Uterus (tissue), 4 donors: Measurements from ENCODE around the gene ONECUT3. TPM values are rescaled to one million over a fixed set of nuclear protein-coding genes. Genes with fewer than 3 reads are reported as not detected.

Source experiments
- DNase-seq, 2 donors: peaks; one replicate each; pipeline ENCODE4 v3.0.0-alpha.2; 2019 to 2020
- H3K27ac ChIP-seq, 2 donors: fragments of 200-600 bp; sonication (generic); 1 replicate in 1 of 2; 2 replicates in 1 of 2; pipeline ENCODE4 v1.5.1; 2016 to 2018
- H3K27me3 ChIP-seq, 2 donors: fragments of 200-600 bp; sonication (generic); one replicate each; pipeline ENCODE4 v1.5.1; 2018 to 2019; ENCODE audit warnings: control low read depth in 1 of 2
- H3K36me3 ChIP-seq, 2 donors: fragments of 200-600 bp; sonication (generic); one replicate each; pipeline ENCODE4 v1.5.1; 2019; ENCODE audit warnings: control low read depth in 1 of 2
- H3K4me1 ChIP-seq, 2 donors: fragments of 200-600 bp; sonication (generic); one replicate each; pipeline ENCODE4 v1.5.1; 2018 to 2019; ENCODE audit warnings: control low read depth in 1 of 2
- H3K4me3 ChIP-seq, 2 donors: fragments of 200-600 bp; sonication (generic); 1 replicate in 1 of 2; 2 replicates in 1 of 2; pipeline ENCODE4 v1.5.1; 2018 to 2019; ENCODE audit warnings: mild to moderate bottlenecking in 1 of 2
- H3K9me3 ChIP-seq, 2 donors: fragments of 200-600 bp; sonication (generic); one replicate each; pipeline ENCODE4 v1.5.1; 2019; ENCODE audit warnings: control low read depth in 1 of 2
- POLR2A ChIP-seq, 2 donors: fragments of 450-650 bp; IDR thresholded peaks; one replicate each; pipeline ENCODE4 v1.6.1; 2016; ENCODE audit warnings: antibody characterized with exemption in 2 of 2, mild to moderate bottlenecking in 1 of 2, moderate library complexity in 1 of 2
- intact Hi-C: fragments of 100-400 bp; cut with DNase I; formaldehyde crosslinking; loops from one replicate; pipeline ENCODE4 v1.15.1; 2023; ENCODE audit warnings: low total_unique reads
- microRNA counts, 2 donors: library from miRNA; unstranded; fragments of <30 nt; microRNA quantifications; one replicate each; lab custom pipeline; 2016 to 2017
- microRNA-seq: library from miRNA; unstranded; fragments of <30 nt; microRNA quantifications from one replicate; pipeline ENCODE4, GENCODE V29; 2016; ENCODE audit warnings: borderline microRNAs expressed, borderline replicate concordance
- small RNA-seq: library from RNA; depleted of rRNA; stranded (forward); fragments of <200 nt; gene quantifications from one replicate; pipeline ENCODE3, GENCODE V24; 2016
- total RNA-seq, 4 donors: library from RNA; depleted of rRNA in 3 of 4; stranded (reverse); fragments of >200 nt in 3 of 4; gene quantifications; one replicate each; pipeline versions ENCODE4 v1.1.0 to v1.2.4, GENCODE V29; 2014 to 2023
- TF ChIP-seq, protein P1 (sequence below), 4 experiments: fragments of 200-600 bp in 2 of 4; fragments of 450-650 bp in 2 of 4; sonication (generic) in 2 of 4; IDR thresholded peaks; one replicate each; pipeline ENCODE4 v1.5.1; 2016 to 2019; ENCODE audit warnings: antibody characterized with exemption in 4 of 4, mild to moderate bottlenecking in 2 of 4, moderate library complexity in 1 of 4
- donor health status: DM: yes; HTN: yes; CAD: no.

ONECUT3 gene
- total RNA-seq, 4 donors from 2014 or later = not detected

GRCh38 chr19:1830568-1830967, 77.3 kb downstream of the ONECUT3 start:
- Histone ChIP-seq H3K27me3 (no peaks in the 10 kb centered on the region), H3K36me3 (no peaks in the 10 kb centered on the region), H3K27ac (no peak overlapping the region), H3K4me3 (no peak overlapping the region), H3K9me3 (no peaks in the 10 kb centered on the region), H3K4me1 (peaks cover 0 to 10% of the 10 kb centered on the region in 2 donors)
- DNase-seq = no peak
- intact Hi-C loops = no loop called here
- TF ChIP-seq, protein P1, sequence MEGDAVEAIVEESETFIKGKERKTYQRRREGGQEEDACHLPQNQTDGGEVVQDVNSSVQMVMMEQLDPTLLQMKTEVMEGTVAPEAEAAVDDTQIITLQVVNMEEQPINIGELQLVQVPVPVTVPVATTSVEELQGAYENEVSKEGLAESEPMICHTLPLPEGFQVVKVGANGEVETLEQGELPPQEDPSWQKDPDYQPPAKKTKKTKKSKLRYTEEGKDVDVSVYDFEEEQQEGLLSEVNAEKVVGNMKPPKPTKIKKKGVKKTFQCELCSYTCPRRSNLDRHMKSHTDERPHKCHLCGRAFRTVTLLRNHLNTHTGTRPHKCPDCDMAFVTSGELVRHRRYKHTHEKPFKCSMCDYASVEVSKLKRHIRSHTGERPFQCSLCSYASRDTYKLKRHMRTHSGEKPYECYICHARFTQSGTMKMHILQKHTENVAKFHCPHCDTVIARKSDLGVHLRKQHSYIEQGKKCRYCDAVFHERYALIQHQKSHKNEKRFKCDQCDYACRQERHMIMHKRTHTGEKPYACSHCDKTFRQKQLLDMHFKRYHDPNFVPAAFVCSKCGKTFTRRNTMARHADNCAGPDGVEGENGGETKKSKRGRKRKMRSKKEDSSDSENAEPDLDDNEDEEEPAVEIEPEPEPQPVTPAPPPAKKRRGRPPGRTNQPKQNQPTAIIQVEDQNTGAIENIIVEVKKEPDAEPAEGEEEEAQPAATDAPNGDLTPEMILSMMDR (IDR thresholded peaks at IDR 0.05) = no peak
- TF ChIP-seq POLR2A (IDR thresholded peaks at IDR 0.05) = no peak

MicroRNA genes within 50 kb of the gene (microRNA counts, 767-probe panel; counts per million panel counts)
- microRNA hsa-miR-1909-3p (lab: Ali Mortazavi, UCI) = 0 counts per million in 2 donors

Small RNA genes lying within 50 kb of the gene (microRNA-seq; reads per million reads assigned to microRNA genes)
- not detected for gene MIR1909

Small RNA genes lying within 50 kb of the gene (small RNA-seq; reads per million reads assigned to genes)
- gene RF00017 = not detected

Other genes starting within 250 kb of the ONECUT3 start
- 10 to 100 TPM in 3 of 4 donors, 1 to 10 TPM in 1; 3.5 to 39.4 (median 12.6) TPM for gene ADAMTSL5, start 240.5 kb upstream of the ONECUT3 start, total RNA-seq
- 1 to 10 TPM in 1 of 4 donors, under 1 TPM in 1, not detected in 2; 0.21 to 2.7 TPM for gene PLK5, start 229.4 kb upstream of the ONECUT3 start, total RNA-seq
- gene MEX3D, start 185.2 kb upstream of the ONECUT3 start, total RNA-seq = 10 to 100 TPM in 3 of 4 donors, 1 to 10 TPM in 1; 4.4 to 34.8 (median 23.2) TPM
- 10 to 100 TPM; 53.8 to 75.9 (median 64.5) TPM for gene MBD3, start 160.6 kb upstream of the ONECUT3 start, total RNA-seq
- 100 to 1,000 TPM in 1 of 4 donors, 10 to 100 TPM in 3; 20.6 to 110 (median 30.8) TPM for gene UQCR11, start 148.0 kb upstream of the ONECUT3 start, total RNA-seq
- gene TCF3, start 100.9 kb upstream of the ONECUT3 start, total RNA-seq = 100 to 1,000 TPM in 1 of 4 donors, 10 to 100 TPM in 3; 15.6 to 132 (median 65.7) TPM
- gene ATP8B3, start 58.8 kb downstream of the ONECUT3 start, total RNA-seq = 1 to 10 TPM in 3 of 4 donors, not detected in 1; 1.0 to 3.3 (median 1.7) TPM
- 10 to 100 TPM in 2 of 4 donors, 1 to 10 TPM in 2; 1.5 to 67.4 (median 25.1) TPM for gene REXO1, start 95.0 kb downstream of the ONECUT3 start, total RNA-seq
- gene KLF16, start 110.1 kb downstream of the ONECUT3 start, total RNA-seq = 10 to 100 TPM in 1 of 4 donors, 1 to 10 TPM in 1, under 1 TPM in 1, not detected in 1; 0.26 to 17.7 (median 3.9) TPM
- 100 to 1,000 TPM in 1 of 4 donors, 10 to 100 TPM in 3; 33.8 to 142 (median 63.7) TPM for gene ABHD17A, start 132.0 kb downstream of the ONECUT3 start, total RNA-seq
- gene ADAT3, start 151.9 kb downstream of the ONECUT3 start, total RNA-seq = 1 to 10 TPM; 1.0 to 5.5 (median 2.8) TPM
- gene SCAMP4, start 151.9 kb downstream of the ONECUT3 start, total RNA-seq = 10 to 100 TPM in 3 of 4 donors, 1 to 10 TPM in 1; 9.5 to 68.9 (median 28.0) TPM
- gene CSNK1G2, start 187.7 kb downstream of the ONECUT3 start, total RNA-seq = 10 to 100 TPM in 3 of 4 donors, 1 to 10 TPM in 1; 8.2 to 59.4 (median 46.7) TPM